Measurements from ENCODE around the gene EFHC1.

DNA sequence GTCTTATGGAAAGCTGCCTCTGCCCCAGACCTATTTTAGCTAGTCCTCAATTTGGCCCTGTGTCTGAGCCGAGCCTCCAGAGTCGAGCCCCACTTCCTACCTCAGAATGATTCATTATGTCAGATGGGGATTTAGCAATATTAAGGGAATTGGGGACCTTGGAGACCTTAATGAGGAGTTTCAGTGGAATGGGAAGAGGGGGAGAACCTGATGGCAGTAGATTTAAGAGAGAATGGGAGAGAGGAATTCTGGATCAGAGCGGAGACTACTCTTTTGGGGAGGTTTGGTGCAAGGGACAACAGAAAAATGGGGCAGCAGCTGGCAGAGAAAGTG is 63.5 kb downstream of the EFHC1 start:
- no peak for TF ChIP-seq CTCF (IDR thresholded peaks at IDR 0.05)
- no peak for TF ChIP-seq POLR2A (IDR thresholded peaks at IDR 0.05)
